Upper lobe of left lung (tissue), 4 donors: ENCODE data around the gene CST6.

Source experiments
- POLR2A ChIP-seq, 4 donors: fragments of 450-650 bp; IDR thresholded peaks; one replicate each; pipeline ENCODE4 v1.5.1; 2016 to 2017; ENCODE audit warnings: antibody characterized with exemption in 4 of 4, mild to moderate bottlenecking in 2 of 4
- TF ChIP-seq, protein P1 (sequence below), 6 experiments: fragments of 450-650 bp in 4 of 6; fragments of 200-600 bp in 2 of 6; sonication (generic) in 2 of 6; IDR thresholded peaks; one replicate each; pipeline ENCODE4 v1.5.1; 2016 to 2019; ENCODE audit warnings: antibody characterized with exemption in 6 of 6

DNA sequence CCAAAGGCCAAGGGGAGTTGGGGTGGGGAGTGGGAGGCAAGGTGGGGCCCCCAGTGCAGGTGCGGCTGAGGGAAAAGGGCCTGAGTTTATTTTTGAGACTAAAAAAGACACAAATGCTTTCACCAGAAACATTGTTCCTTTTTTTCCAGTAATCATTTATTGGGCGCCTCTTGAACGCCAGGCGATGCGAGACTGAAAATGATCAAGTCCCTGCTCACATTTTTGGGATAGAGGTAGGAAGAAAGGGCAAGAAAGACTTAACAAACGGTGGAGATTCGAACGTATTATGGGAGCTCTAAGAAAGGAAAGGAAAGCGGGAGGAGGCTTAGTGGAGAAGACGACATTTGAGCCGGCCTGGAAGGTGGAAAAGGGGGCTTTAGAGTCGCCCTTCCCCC is 39.6 kb downstream of the CST6 start:
- TF ChIP-seq, protein P1, sequence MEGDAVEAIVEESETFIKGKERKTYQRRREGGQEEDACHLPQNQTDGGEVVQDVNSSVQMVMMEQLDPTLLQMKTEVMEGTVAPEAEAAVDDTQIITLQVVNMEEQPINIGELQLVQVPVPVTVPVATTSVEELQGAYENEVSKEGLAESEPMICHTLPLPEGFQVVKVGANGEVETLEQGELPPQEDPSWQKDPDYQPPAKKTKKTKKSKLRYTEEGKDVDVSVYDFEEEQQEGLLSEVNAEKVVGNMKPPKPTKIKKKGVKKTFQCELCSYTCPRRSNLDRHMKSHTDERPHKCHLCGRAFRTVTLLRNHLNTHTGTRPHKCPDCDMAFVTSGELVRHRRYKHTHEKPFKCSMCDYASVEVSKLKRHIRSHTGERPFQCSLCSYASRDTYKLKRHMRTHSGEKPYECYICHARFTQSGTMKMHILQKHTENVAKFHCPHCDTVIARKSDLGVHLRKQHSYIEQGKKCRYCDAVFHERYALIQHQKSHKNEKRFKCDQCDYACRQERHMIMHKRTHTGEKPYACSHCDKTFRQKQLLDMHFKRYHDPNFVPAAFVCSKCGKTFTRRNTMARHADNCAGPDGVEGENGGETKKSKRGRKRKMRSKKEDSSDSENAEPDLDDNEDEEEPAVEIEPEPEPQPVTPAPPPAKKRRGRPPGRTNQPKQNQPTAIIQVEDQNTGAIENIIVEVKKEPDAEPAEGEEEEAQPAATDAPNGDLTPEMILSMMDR (IDR thresholded peaks at IDR 0.05), result no peak
- TF ChIP-seq POLR2A (IDR thresholded peaks at IDR 0.05), result no peak
